Astrocyte (in vitro differentiated cells and primary cell): ENCODE results near the gene SPSB1. TPM values are rescaled to one million over a fixed set of nuclear protein-coding genes. Genes with fewer than 3 reads are reported as not detected.
A peak's percentile ranks its signal among the peaks of the same experiment; 100 is the strongest.

Experiments used
- DNase-seq: peaks from one replicate; pipeline ENCODE4 v3.0.0-alpha.2; 2010; ENCODE audit warnings: low read depth
- FAIRE-seq: peaks from 2 replicates; lab custom pipeline; 2011; peaks lifted over from hg19 to GRCh38; lab: Jason Lieb, UNC
- H2AFZ ChIP-seq: 2 replicates; pipeline ENCODE4 v1.6.0; 2012; ENCODE audit warnings: low read depth, low read length, inconsistent platforms
- H3K27ac ChIP-seq: 2 replicates; pipeline ENCODE4 v1.5.1; 2011; ENCODE audit warnings: low read depth, low read length, inconsistent platforms
- H3K27me3 ChIP-seq: 2 replicates; pipeline ENCODE4 v1.6.0; 2011; ENCODE audit warnings: low read length, inconsistent platforms; ENCODE audit not compliant: insufficient read depth
- H3K36me3 ChIP-seq: 2 replicates; pipeline ENCODE4 v1.5.1; 2011; ENCODE audit warnings: low read length, inconsistent platforms; ENCODE audit not compliant: insufficient read depth
- H3K4me1 ChIP-seq: 2 replicates; pipeline ENCODE4 v1.5.1; 2011; ENCODE audit warnings: low read length, inconsistent platforms; ENCODE audit not compliant: insufficient read depth
- H3K4me2 ChIP-seq: 2 replicates; pipeline ENCODE4 v1.6.0; 2012; ENCODE audit warnings: low read length, inconsistent platforms
- H3K4me3 ChIP-seq: 2 replicates; pipeline ENCODE4 v1.5.1; 2011; ENCODE audit warnings: low read depth, mild to moderate bottlenecking, low read length, inconsistent platforms; ENCODE audit not compliant: insufficient read depth
- H3K79me2 ChIP-seq: 2 replicates; pipeline ENCODE4 v1.6.0; 2012; ENCODE audit warnings: mild to moderate bottlenecking, low read length, inconsistent platforms; ENCODE audit not compliant: insufficient read depth
- H3K9ac ChIP-seq: 2 replicates; pipeline ENCODE4 v1.6.0; 2012; ENCODE audit warnings: mild to moderate bottlenecking, low read length, inconsistent platforms
- H3K9me3 ChIP-seq: 2 replicates; pipeline ENCODE4 v1.5.1; 2012; ENCODE audit warnings: low read depth, mild to moderate bottlenecking, low read length, inconsistent platforms; ENCODE audit not compliant: insufficient read depth
- H4K20me1 ChIP-seq: 2 replicates; pipeline ENCODE4 v1.6.0; 2012; ENCODE audit warnings: low read length, inconsistent platforms; ENCODE audit not compliant: insufficient read depth
- H3K27ac Mint-ChIP-seq: one replicate; pipeline ENCODE4 v1.8.0; 2021; ENCODE audit warnings: mild to moderate bottlenecking, mixed read lengths; ENCODE audit not compliant: unreplicated experiment
- H3K27me3 Mint-ChIP-seq: one replicate; pipeline ENCODE4 v1.8.0; 2021; ENCODE audit warnings: low read depth, mixed read lengths; ENCODE audit not compliant: unreplicated experiment
- H3K36me3 Mint-ChIP-seq: one replicate; pipeline ENCODE4 v1.8.0; 2021; ENCODE audit warnings: low read depth, mixed read lengths; ENCODE audit not compliant: unreplicated experiment
- H3K4me1 Mint-ChIP-seq: one replicate; pipeline ENCODE4 v1.8.0; 2021; ENCODE audit warnings: low read depth, mixed read lengths; ENCODE audit not compliant: unreplicated experiment
- H3K4me3 Mint-ChIP-seq: one replicate; pipeline ENCODE4 v1.8.0; 2021; ENCODE audit warnings: mild to moderate bottlenecking, moderate library complexity, mixed read lengths; ENCODE audit not compliant: unreplicated experiment
- H3K9me3 Mint-ChIP-seq: one replicate; pipeline ENCODE4 v1.8.0; 2021; ENCODE audit warnings: mild to moderate bottlenecking, mixed read lengths; ENCODE audit not compliant: unreplicated experiment
- EZH2 ChIP-seq: IDR thresholded peaks from 2 replicates; pipeline ENCODE4 v1.6.1; 2012; ENCODE audit warnings: mild to moderate bottlenecking, low read length, inconsistent platforms; ENCODE audit not compliant: insufficient read depth
- total RNA-seq: library from RNA; stranded (reverse); gene quantifications from 2 replicates; pipeline ENCODE4 v1.2.1, GENCODE V29; 2021
- TF ChIP-seq, protein P1 (sequence below): IDR thresholded peaks from 2 replicates; pipeline ENCODE4 v1.5.1; 2011; ENCODE audit warnings: low read depth, mild to moderate bottlenecking, inconsistent platforms, low read length, moderate library complexity; ENCODE audit not compliant: insufficient read depth

SPSB1 gene
- total RNA-seq, 1 donor from 2014 or later = 53.5 TPM

DNA sequence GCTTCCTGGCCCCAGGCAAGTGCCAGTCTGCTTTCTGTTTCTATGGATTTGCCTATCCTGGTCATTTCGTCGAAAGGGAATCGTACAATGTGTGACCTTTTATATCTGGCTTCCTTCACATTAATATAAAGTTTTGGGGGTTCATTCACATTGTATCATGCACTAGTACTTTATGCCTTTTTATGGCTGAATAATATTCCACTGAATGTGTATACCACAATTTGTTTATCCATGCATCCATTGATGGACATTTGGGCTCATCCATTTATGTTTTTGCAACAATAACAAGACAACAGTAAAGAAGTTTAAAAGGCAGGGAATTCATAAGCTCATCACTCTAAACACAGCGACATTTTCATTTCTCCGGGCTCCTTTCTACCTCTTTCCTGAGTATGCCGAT, 50.6 kb downstream of the SPSB1 start:
- no peak for FAIRE-seq
- Mint-ChIP-seq H3K27ac (no peak overlapping the region), H3K9me3 (no peaks in the 10 kb centered on the region)

DNA sequence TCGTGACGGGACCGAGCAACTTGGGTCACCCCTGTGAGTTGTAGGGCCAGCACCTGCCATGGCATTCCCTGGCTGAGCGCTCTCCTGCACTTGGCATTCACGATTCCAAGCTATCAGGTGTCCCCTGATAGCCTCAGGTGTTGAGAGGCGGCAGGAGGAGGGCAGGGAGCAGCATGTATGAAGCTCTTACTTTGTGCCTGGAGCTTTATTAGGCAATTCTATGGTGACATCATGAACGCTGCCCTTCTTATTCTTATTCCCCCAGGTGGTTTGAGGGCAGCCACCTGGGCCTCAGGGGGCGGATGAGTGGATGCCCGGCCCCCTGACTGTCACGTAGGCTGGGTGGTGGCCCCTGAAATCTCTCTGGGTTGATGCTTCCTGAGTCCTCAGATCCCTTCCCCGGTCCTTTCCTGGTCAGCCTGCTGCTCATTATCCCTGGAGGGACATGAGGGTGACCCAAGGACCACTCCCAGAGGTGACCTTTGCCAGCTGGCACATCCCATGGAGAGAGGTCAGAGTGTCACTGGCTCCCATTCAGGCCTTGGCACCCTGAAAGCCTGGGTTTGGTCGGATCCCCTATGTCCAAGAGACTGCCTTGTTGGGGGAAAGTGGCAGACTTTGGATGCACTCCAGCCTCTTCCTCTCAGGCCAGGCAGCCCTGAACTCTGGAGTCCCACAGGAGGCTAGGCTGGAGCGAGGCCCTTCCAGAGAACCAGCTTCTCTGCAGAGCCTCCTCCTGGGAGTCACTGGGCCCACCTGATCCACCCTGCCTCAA, 51.9 kb downstream of the SPSB1 start:
- Mint-ChIP-seq H3K4me1 (peaks cover 25% of the 10 kb centered on the region), H3K4me3 (no peak overlapping the region), H3K9me3 (no peaks in the 10 kb centered on the region), H3K36me3 (peaks cover 11% of the 10 kb centered on the region), H3K27me3 (no peaks in the 10 kb centered on the region), H3K27ac (no peak overlapping the region)
- DNase-seq (no peak), FAIRE-seq (no peak)
- Histone ChIP-seq H3K79me2 (peaks cover 95% of the 10 kb centered on the region), H3K4me2 (no peak overlapping the region), H3K4me1 (peaks cover 2% of the 10 kb centered on the region), H2AFZ (no peak overlapping the region), H3K27me3 (no peaks in the 10 kb centered on the region), H3K9me3 (no peaks in the 10 kb centered on the region), H3K27ac (no peak overlapping the region), H3K4me3 (no peak overlapping the region), H3K9ac (no peak overlapping the region), H4K20me1 (peaks cover 100% of the 10 kb centered on the region), H3K36me3 (no peaks in the 10 kb centered on the region)
- TF ChIP-seq, protein P1, sequence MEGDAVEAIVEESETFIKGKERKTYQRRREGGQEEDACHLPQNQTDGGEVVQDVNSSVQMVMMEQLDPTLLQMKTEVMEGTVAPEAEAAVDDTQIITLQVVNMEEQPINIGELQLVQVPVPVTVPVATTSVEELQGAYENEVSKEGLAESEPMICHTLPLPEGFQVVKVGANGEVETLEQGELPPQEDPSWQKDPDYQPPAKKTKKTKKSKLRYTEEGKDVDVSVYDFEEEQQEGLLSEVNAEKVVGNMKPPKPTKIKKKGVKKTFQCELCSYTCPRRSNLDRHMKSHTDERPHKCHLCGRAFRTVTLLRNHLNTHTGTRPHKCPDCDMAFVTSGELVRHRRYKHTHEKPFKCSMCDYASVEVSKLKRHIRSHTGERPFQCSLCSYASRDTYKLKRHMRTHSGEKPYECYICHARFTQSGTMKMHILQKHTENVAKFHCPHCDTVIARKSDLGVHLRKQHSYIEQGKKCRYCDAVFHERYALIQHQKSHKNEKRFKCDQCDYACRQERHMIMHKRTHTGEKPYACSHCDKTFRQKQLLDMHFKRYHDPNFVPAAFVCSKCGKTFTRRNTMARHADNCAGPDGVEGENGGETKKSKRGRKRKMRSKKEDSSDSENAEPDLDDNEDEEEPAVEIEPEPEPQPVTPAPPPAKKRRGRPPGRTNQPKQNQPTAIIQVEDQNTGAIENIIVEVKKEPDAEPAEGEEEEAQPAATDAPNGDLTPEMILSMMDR = no peak
- TF ChIP-seq EZH2 = no peak

More for the DNA sequence above, 50.6 kb downstream of the SPSB1 start:
- H3K79me2 ChIP-seq = peaks cover 95% of the 10 kb centered on the region
- Mint-ChIP-seq H3K27me3 (no peaks in the 10 kb centered on the region), H3K4me3 (peak overlapping the region; percentile 23), H3K4me1 (peaks cover 26% of the 10 kb centered on the region), H3K36me3 (peaks cover 11% of the 10 kb centered on the region)
- no peak overlapping the region for H3K9ac ChIP-seq
- H3K9me3 ChIP-seq = no peaks in the 10 kb centered on the region
- H3K27me3 ChIP-seq = no peaks in the 10 kb centered on the region
- H3K4me1 ChIP-seq = peaks cover 11% of the 10 kb centered on the region
- H2AFZ ChIP-seq = no peak overlapping the region
- H3K4me2 ChIP-seq = no peak overlapping the region
- no peak overlapping the region for H3K4me3 ChIP-seq
- no peak for TF ChIP-seq EZH2
- TF ChIP-seq, protein P1 = no peak
- H3K36me3 ChIP-seq = no peaks in the 10 kb centered on the region
- peaks cover 100% of the 10 kb centered on the region for H4K20me1 ChIP-seq
- no peak overlapping the region for H3K27ac ChIP-seq
- no peak for DNase-seq

DNA sequence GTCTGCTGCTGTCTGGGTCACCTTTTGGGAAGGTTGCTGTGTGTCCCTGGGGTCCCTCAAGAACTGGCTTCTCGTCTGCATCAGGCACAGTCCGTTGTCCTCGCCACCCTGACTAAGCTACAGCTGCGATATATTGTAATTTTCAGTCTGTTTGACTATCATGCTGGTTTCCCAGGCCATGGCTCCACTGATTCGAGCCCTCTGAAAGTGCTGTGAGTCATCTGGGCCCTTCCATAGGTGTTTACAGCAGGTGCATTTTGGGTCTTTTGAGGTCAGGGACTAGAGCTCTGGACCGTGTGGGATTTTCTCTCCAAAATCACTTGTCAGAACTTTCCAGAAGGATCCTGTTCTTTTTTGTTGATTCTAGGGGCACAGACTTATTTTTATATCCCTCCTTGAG, 52.8 kb downstream of the SPSB1 start:
- no peak overlapping the region for H3K27ac Mint-ChIP-seq
- H3K4me1 Mint-ChIP-seq = peaks cover 28% of the 10 kb centered on the region

More for the DNA sequence above, 52.8 kb downstream of the SPSB1 start:
- Mint-ChIP-seq H3K9me3 (no peaks in the 10 kb centered on the region), H3K27me3 (no peaks in the 10 kb centered on the region), H3K4me3 (no peak overlapping the region), H3K36me3 (peaks cover 11% of the 10 kb centered on the region)
- H3K36me3 ChIP-seq = no peaks in the 10 kb centered on the region
- H3K27me3 ChIP-seq = no peaks in the 10 kb centered on the region
- H3K79me2 ChIP-seq = peaks cover 95% of the 10 kb centered on the region
- peaks cover 8% of the 10 kb centered on the region for H3K4me1 ChIP-seq
- H3K9ac ChIP-seq = no peak overlapping the region
- FAIRE-seq (no peak), DNase-seq (no peak)
- H2AFZ ChIP-seq = no peak overlapping the region
- H3K27ac ChIP-seq = no peak overlapping the region
- no peak overlapping the region for H3K4me3 ChIP-seq
- H4K20me1 ChIP-seq = peaks cover 100% of the 10 kb centered on the region
- H3K9me3 ChIP-seq = no peaks in the 10 kb centered on the region
- TF ChIP-seq EZH2 = no peak
- TF ChIP-seq, protein P1 = no peak
- H3K4me2 ChIP-seq = no peak overlapping the region
